Myocyte (in vitro differentiated cells): Measurements from ENCODE around the gene ZBED4. TPM values are rescaled to one million over a fixed set of nuclear protein-coding genes. Genes with fewer than 3 reads are reported as not detected.

Experiments
- DNase-seq: peaks from one replicate; pipeline ENCODE4 v3.0.0-alpha.2; 2012; ENCODE audit warnings: low read depth
- total RNA-seq: library from RNA; depleted of rRNA; stranded (reverse); fragments of >200 nt; gene quantifications from 2 replicates; pipeline ENCODE4 v1.2.3, GENCODE V29; 2014

The ZBED4 gene
- total RNA-seq, 1 donor from 2014 or later: 15.3 TPM

DNA sequence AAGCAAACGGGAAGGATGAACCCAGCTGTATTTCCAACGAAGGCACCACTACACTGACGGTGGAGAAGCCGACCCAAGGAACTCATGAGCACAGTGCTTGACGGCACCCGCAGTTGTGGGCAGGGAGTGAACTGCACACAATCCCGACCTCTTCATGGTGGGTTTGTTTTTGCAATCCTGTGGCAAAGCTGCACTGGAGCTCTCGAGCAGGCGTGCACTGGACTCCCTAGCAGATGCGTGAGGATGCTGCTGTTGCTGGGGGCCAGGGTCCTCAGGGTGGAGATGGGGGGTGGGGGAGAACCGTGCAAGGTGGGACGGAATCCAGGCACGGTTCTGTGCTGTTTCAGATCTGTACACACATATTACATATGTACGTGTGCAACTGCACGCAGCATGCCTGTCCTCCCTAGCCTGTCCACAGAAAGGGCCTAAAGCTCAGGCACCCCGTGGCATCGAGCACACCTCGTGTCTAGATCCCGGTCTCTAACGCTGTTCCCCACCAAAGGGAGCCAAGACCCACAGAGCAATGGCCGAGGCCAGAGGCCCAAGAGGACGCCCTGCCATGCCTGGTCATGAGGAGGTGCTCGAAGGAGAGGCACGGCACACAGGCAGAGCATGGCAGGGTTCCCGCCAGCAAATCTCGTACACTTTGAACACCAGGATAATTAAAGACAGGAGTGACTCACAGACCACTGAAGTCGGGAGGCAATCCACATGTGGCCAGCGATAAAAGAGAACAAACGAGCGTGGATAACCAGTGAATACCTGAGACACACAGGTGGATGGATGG lies 47.0 kb downstream of the ZBED4 start:
- no peak for DNase-seq

DNA sequence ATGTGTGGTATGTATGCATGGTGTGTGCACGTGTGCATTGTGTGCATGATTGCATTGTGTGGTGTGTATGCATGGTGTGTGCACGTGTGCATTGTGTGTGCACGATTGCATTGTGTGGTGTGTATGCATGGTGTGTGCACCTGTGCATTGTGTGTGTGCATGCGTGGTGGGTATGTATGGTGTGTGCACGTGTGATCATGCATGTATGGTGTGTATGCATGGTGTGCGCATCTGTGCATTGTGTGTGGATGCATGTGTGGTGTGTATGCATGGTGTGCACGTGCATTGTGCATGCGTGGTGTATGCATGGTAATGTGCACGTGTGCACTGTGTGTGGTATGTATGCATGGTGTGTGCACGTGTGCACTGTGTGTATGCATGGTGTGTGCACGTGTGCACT lies 47.8 kb downstream of the ZBED4 start:
- DNase-seq: no peak

DNA sequence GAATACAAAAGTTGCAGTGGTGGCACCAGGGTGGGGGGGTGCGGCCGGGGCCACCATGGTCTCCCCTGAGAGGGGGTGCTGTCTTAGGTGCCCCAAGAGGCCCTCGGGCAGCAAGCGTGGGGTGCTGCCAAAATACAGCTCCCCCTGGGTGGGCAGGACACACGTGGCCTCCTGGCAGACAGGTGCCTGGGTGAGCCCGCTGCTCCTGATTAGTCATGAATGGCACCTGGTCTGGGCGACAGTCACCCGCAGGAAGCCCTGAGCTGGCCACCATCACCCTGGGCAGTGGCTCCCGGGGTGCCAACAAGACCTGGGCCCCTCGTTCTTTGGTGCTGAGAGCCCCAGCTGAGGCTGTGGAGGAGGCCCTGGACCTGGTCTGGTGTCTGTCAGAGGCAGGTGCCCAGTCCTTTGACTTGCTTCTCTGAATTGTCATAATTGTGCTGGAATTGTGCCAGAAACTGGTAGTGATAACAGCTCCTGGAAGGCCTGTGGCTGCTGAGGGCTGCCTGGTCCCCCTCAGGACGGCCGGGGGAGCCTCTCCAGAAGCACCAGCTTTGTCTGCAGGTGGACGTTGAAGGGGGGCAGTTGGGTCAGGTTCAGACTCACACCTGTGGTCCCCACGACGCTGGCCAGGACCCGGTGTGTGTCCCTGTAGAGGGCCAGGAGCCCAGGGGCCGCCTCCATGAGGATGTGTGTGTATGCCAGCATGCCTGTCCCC lies 49.8 kb downstream of the ZBED4 start:
- DNase-seq: no peak

DNA sequence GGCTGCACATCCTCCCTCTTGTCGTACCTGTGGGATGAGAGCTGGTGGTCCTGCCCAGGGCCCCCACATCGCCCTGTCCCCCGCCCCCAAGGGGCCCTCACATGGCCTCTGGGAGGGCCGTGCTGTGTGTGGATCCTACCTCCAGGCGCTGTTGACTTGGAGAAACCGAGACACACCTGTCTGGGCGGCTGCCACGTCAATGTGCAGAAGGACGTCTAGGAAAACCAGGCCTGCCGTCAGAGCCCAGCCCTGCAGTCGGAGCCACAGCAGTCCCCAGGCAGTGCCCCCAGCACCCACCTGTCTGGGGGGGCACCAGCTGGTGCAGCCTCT lies 50.4 kb downstream of the ZBED4 start:
- DNase-seq: no peak

DNA sequence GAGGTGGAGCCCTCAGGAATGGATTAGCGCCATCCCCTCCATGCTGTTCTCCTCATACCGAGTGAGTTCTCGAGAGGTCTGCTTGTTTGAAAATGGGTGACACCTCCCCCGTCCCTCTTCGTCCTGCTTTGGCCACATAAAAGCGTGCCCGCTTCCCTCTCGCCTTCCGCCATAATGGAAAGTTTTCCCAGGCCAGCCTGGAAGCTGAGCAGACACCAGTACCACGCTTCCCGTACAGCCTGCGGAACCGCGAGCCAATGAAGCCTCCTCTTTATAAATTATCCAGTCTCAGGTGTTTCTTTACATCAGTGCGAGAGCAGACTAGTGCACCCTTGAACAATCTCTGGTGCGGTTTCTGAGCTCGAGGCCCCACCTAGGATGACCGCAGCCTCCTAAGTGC lies 51.8 kb downstream of the ZBED4 start:
- DNase-seq: no peak

DNA sequence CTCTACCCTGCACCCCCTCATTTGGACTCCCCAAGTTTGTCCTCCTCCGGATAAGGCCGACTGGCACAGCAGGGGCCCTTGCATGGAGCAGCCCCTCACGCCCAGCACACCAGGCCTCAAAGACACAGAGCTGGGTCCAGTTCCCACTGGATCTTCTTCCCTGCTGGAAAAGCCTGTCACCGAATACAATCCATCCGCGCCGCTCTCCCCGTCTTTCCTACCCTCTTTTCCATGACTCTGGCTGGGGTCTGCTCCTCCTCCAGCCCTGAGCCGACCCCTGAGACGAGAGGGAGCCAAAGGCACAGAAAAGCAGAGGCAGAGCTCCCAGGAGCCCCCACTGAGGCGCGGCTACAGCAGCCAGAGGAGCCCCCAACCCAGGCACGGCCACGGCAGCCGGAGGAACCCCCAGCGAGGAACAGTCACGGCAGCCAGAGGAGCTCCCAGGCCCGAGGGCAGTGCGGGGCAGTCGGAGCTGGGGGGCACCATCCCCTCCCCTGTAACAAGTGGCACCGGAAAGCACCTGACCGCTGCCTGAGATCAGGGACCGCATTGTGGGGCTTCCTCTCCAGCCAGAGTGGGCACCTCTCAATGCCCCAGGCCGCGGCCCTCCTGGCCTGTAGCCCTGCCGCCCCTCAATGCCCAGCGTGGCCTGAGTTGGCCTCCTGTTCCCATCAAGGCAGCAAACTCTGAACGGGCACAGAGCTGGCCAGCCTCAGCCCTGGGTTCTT lies 52.6 kb downstream of the ZBED4 start:
- no peak for DNase-seq

DNA sequence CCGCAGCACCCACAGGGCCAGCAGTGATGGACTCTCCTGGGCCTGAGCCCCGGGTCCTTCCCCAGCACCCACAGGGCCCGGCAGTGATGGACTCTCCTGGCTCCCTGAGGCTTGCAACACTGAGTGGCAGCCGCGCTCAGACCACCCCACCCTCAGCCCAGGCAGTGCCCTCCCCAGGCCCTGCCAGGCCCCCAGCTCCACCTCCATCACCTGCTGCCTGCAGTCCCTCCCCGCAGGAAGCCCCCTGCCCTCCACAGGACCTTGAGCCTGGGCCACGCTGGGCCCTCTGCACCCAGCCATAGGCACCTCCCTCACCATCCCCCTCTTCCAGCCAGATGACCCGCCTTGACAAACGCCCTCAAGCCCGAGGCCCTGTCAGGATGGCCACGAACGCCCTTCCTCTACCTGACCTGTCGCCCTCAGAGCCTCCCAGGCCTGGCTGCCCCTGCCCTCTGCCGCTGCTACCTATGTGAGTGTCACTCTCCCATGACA lies 53.2 kb downstream of the ZBED4 start:
- DNase-seq: no peak

DNA sequence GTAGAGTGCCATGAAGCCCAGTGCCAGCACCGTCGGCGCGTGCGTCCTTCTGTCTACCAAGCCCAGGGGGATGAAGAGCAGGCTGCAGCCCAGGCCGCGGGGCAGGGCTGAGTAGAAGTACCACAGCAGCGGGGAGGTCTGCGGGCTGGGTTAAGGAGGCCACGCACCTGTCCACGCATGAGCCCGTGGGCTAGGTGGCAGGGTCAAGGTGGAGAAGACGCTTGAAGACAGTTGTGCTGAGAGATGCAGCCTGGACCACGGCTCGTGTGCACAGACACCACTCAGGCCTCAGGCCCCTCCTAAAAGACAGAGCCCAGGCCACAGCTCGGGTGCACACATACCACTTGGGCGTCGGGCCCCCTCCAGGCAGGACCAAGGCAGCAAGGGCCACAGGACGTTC lies 54.2 kb downstream of the ZBED4 start:
- DNase-seq: no peak

DNA sequence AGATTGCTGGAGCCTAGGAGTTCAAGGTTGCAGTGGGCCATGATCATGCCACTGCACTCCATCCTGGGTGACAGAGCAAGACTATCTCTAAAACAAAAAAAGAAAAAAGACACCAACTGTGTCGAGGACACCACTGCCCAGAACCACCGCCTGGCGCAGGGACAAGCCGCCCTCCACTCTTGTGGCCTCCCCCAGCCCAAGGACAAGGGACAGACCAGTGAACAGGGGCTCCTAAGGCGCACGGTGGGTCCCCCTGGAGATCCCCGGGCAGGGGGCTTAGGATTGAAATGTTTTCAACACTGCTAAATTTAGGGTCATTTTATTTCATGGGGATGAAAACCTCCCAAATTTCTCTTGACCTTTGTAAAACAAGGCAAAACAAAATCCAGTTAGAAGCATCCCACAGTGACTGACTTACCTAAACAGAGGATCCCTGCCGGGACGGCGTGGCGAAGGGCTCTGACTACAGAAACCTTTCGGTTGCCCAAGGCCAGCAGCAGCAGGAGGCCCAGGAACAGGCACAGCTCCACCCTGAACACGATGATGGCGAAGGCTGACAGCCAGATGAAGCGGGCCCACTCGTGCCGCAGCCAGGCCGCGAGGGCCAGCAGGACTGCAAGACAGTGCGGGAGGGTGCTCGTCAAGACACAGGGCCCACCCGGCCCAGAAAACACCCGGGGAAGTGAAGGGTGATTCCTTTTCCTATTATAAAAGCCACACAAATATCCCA lies 56.0 kb downstream of the ZBED4 start:
- DNase-seq: no peak

DNA sequence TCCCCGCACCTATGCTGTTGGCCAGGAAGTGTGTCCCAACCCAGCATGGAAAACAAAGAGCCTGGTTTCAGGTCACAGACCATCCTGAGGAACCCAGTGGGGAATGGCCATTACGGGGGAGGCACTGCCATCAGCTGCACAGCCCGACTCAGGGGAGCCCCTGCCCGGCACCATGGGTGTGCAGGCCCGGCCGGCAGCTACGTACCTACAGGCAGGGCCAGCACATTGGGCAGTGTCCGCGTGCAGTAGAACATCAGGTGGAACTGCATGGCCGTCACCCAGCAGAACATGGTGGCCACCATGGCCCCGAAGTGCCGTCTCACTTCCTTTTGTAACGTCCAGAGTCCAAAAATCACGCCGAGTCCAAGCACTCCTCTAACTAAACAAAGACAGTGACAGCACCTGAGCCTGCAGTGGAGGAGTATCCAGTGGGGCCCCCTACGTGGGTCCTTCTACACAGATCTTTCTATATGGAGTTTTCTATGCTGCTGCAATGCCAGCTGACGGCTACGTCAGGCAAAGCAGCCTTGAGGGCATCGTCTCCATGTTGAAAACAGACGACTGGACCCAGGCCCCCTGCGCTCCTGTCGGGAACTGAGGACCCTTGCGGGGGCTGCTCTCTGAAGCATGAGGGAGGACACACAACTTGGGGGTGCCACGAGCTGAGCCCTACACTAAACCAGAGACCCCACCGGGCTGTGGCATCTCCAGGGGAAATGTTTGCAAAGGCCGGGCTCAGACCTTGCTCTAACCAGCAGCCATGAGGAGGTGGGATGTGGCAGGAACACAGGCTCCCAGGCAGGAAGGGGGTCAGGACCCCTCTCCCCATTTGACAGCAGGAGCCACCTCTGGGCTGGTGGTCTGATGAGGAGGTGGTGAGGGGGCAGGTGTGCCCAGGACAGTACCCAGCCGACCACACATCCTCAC lies 56.8 kb downstream of the ZBED4 start:
- DNase-seq: no peak

DNA sequence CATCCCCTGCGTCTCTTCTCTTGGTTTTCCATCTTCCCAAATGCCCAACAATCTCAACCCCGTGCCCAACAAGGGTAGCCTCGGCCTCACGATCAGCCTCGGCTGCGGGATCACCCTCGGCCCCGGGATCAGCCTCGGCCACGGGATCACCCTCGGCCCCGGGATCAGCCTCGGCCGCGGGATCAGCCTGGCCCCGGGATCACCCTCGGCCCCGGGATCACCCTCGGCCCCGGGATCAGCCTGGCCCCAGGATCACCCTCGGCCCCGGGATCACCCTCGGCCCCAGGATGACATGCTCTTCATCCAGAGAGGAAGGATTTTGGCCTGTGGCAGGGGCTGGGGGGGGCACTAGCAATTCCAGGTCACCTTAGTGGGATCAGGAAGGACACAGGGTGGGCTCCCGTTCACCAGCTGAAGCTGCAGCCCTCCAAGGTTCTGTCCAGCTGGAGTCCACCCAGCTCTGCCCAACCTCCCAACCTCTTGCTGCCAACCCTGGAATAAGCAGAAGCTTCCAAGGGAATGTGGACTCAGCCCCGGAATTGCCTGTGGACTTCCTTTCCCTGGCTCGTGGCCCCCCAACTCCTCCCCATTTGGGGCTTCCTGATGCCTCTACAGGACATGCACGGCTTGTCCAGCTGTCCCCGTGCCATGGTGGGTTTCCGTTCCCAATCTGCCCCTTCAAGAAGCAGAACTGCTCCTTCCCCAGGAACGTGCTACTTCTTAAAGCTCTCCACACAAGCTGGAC lies 58.4 kb downstream of the ZBED4 start:
- DNase-seq: no peak

DNA sequence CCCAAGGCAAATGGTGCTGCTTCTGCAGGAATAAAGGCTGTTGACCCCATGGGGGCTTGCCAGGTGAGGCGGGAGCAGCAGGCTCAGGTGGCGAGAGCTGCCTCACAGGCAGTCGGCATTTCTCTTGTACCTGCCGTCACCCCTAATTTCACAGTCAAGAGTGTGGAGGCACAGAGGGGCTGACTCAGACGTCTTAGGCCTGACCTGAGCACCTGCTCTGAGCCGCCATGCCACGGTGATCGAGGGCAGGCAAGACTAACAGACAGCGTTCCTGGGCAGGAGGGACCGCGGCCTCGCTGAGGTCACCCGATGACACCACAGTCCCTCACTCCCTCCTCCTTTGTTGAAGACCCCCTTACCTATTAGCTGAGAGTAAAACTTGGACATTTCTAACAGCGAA lies 59.4 kb downstream of the ZBED4 start:
- DNase-seq: no peak

DNA sequence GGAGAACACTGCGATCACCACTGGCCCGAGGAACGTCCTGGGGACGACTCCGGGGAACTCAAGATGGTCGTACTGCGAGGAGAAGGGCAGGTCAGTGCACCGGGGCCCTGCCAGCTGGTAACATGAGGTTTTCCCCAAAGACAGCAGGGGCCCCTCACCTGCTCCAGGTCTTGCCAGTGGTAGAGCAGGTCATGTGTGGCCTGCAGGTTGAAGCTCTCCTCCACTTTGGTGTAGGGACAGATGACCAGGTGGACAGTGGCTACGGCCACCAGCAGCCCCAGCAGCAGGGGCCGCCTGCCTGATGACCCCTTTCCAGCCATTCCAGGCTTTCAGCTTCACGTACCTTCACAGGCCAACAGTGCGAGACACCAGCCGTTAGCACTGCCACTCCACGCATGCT lies 59.8 kb downstream of the ZBED4 start:
- no peak for DNase-seq

DNA sequence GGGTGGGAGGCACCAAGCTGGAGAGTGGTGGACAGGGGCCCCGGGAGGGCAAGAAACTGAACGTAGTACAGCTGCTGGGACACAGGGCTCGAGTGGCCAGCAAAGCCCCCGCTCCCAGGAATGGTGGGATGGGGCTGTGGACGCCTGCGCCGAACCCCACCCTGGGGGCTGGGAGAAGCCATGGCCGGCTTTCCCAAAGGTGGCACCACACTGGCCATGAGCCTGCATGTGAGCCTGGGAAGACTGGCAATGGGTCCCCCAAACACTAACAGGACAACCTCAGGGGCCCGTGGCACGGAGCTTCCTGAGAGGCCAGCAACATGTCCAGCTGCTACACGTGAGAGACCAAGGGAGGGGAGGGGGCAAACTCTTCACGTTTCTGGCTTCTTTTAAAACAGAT lies 60.6 kb downstream of the ZBED4 start:
- no peak for DNase-seq

DNA sequence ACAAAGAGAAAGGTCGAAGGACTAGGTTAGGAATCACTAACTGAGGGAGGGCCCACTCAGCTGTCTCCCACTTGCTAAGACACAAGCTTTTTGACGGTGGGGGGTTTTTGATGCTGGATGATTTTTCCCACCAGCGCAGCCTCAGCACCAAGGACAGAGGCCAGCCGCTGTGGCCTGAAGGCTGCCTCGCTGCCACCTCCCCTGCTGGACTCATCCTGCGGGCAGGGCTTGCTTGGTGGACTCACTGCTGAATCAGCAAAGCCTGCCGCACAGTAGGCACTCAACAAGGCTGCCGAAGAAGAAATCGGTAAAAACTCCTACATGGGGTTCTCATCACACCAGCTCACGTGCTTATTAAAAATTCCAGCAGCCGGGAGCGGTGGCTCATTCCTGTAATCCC lies 62.0 kb downstream of the ZBED4 start:
- no peak for DNase-seq

DNA sequence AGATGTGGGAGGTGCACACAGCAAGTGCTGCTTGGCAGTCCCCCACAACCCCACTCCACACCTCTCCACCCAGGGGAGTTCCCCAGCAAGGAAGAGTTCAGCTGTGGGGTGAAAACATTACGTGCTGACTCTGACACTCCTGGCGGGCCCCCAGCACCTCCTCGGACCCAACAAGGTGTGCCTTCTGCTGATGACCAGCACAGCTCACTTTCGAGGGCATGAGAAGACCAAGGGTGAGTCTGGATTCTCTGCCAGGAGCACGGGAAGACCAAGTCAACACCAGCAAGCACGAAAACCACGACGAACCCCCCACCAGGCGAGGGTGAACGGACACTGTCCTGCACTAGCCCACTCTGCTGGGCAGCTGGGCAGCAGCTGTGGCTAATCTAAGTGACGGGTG lies 63.2 kb downstream of the ZBED4 start:
- DNase-seq: no peak

DNA sequence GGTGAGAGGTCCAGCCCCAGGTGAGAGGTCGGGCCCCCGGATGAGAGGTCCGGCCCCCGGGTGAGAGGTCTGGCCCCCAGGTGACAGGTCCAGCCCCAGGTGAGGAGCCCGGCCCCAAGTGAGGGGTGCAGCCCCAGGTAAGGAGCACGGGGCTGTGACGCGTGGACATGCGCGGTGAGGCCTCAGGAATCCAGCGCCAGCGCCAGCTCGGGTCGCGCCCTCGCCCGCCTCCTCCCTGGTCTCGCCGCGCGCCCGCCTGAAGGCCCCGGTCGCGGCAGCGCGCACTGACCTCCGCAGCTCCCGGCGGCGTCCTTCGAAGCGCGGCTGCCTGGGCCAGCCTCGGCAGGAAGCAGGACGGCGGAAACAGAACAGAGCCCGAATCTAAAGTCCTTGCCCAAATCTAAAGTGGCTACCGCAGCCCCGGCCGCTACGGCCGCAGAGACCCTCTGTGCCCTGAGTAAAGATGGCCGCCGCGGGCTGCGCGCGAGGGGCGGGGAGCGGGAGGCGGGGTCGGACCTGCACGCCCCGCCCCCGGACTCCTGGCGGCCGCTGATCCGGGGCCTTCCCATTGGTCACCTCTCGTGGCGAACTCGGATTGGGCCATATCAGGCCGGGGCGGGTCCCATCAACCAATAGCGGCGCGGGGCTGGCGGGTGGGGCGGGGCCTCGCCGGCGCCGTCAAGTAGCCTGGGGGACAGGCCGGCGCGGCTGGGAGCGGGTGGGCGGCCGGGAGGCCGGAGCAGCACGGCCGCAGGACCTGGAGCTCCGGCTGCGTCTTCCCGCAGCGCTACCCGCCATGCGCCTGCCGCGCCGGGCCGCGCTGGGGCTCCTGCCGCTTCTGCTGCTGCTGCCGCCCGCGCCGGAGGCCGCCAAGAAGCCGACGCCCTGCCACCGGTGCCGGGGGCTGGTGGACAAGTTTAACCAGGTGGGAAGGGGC lies 64.6 kb downstream of the ZBED4 start, which contains the start of the genes ALG12 and CRELD2:
TSS of gene ALG12 (minus strand) at position 465 of the 937 bp plus-strand sequence. CDS start 4,673 bp downstream, outside the sequence.
TSS of gene CRELD2 (plus strand) at position 661 of the 937 bp plus-strand sequence. CDS start at position 797, 136 bp downstream.
- peak; percentile 97 for DNase-seq
